ENCODE measurements around the gene R3HCC1L. TPM values are rescaled to one million over a fixed set of nuclear protein-coding genes. Genes with fewer than 3 reads are reported as not detected.

R3HCC1L gene
- total RNA-seq, 1 experiment from 2014 or later, result 16.2 TPM

DNA sequence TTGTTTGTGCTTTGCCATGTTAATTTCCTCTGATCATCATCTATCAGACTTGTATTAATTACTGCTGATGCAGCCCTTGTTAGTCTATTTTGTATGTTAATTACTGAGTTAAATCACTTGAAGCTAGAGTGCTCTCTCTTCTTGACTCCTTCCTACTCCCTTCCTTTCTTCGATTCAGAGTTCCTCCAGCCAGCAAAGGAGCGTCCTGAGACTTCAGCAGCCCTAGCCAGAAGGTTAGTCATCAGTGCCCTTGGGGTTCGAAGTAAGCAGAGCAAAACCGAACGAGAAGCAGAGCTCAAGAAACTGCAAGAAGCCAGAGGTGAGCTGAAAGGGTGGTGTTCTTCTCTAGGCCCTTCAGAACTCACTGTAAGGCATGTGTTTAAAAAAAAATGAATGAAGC is 101.4 kb downstream of the R3HCC1L start:
- Histone ChIP-seq H3K9me3 (ENCODE audit: low read depth, low read length, poor library complexity, severe bottlenecking) (no peaks in the 10 kb centered on the region), H3K27ac (ENCODE audit: low read depth, low read length, poor library complexity, severe bottlenecking) (no peak overlapping the region), H3K4me1 (ENCODE audit: insufficient read depth, low read length, poor library complexity, severe bottlenecking) (no peaks in the 10 kb centered on the region), H3K4me3 (ENCODE audit: low read depth, low read length, poor library complexity, severe bottlenecking) (no peak overlapping the region), H3K36me3 (ENCODE audit: insufficient read depth, low read length, poor library complexity, severe bottlenecking) (no peaks in the 10 kb centered on the region), H3K27me3 (replicated peaks; ENCODE audit: insufficient read depth, low read depth, low read length, poor library complexity) (no peaks in the 10 kb centered on the region)
- TF ChIP-seq EZH2 (IDR thresholded peaks at IDR 0.05; ENCODE audit: borderline replicate concordance, low read depth, low read length, poor library complexity, severe bottlenecking), result no peak
- no peak for TF ChIP-seq CTCF (conservative IDR thresholded peaks at IDR 0.05; ENCODE audit: low read depth, low read length)
- BruUV-seq (replicated peaks), result no TSS peak
- ChIA-PET POLR2A (ENCODE audit: low non-redundant PET) (no interaction called here), CTCF (interaction anchor here (0.5 kb wide), 1 partner anchor 523 kb away, joined by 3 read pairs; the partner anchor contains the start of gene MARVELD1)
- no peak for DNase-seq (ENCODE audit: low spot score)
- intact Hi-C loops (cut with micrococcal nuclease; ENCODE audit: unreplicated experiment), result no loop called here

- H3K27ac ChIP-seq (ENCODE audit: low read depth, low read length, poor library complexity, severe bottlenecking), result no peak overlapping the region
- no peak for TF ChIP-seq CTCF (conservative IDR thresholded peaks at IDR 0.05; ENCODE audit: low read depth, low read length)
- H3K4me1 ChIP-seq (ENCODE audit: insufficient read depth, low read length, poor library complexity, severe bottlenecking), result no peaks in the 10 kb centered on the region
- no peak overlapping the region for H3K4me3 ChIP-seq (ENCODE audit: low read depth, low read length, poor library complexity, severe bottlenecking)
- BruUV-seq (replicated peaks), result TSS peak; percentile 12
- no peaks in the 10 kb centered on the region for H3K9me3 ChIP-seq (ENCODE audit: low read depth, low read length, poor library complexity, severe bottlenecking)
- no peaks in the 10 kb centered on the region for H3K36me3 ChIP-seq (ENCODE audit: insufficient read depth, low read length, poor library complexity, severe bottlenecking)
- CTCF ChIA-PET, result no interaction called here
- H3K27me3 ChIP-seq (replicated peaks; ENCODE audit: insufficient read depth, low read depth, low read length, poor library complexity), result no peaks in the 10 kb centered on the region
- intact Hi-C loops (cut with micrococcal nuclease; ENCODE audit: unreplicated experiment), result no loop called here
- no peak for DNase-seq (ENCODE audit: low spot score)
- POLR2A ChIA-PET (ENCODE audit: low non-redundant PET), result no interaction called here
These were observed 102.4 kb downstream of the R3HCC1L start for GRCh38 chr10:98236862-98237261.

GRCh38 chr10:98238391-98238790 is 103.9 kb downstream of the R3HCC1L start:
- no peak overlapping the region for H3K4me3 ChIP-seq (ENCODE audit: low read depth, low read length, poor library complexity, severe bottlenecking)
- H3K9me3 ChIP-seq (ENCODE audit: low read depth, low read length, poor library complexity, severe bottlenecking), result no peaks in the 10 kb centered on the region
- no peak for DNase-seq (ENCODE audit: low spot score)
- H3K27me3 ChIP-seq (replicated peaks; ENCODE audit: insufficient read depth, low read depth, low read length, poor library complexity), result no peaks in the 10 kb centered on the region
- no peaks in the 10 kb centered on the region for H3K36me3 ChIP-seq (ENCODE audit: insufficient read depth, low read length, poor library complexity, severe bottlenecking)
- TF ChIP-seq EZH2 (IDR thresholded peaks at IDR 0.05; ENCODE audit: borderline replicate concordance, low read depth, low read length, poor library complexity, severe bottlenecking) (no peak), CTCF (conservative IDR thresholded peaks at IDR 0.05; ENCODE audit: low read depth, low read length) (no peak)
- CTCF ChIA-PET, result no interaction called here
- no peaks in the 10 kb centered on the region for H3K4me1 ChIP-seq (ENCODE audit: insufficient read depth, low read length, poor library complexity, severe bottlenecking)
- POLR2A ChIA-PET (ENCODE audit: low non-redundant PET), result no interaction called here
- no peak overlapping the region for H3K27ac ChIP-seq (ENCODE audit: low read depth, low read length, poor library complexity, severe bottlenecking)
- BruUV-seq (replicated peaks), result no TSS peak
- intact Hi-C loops (cut with micrococcal nuclease; ENCODE audit: unreplicated experiment), result no loop called here

Measured in A673 (cell line).